H1 (cell line): Measurements from ENCODE around the gene PDIA6. TPM values are rescaled to one million over a fixed set of nuclear protein-coding genes. Genes with fewer than 3 reads are reported as not detected.

Experiments used
- CTCF ChIP-seq, 3 experiments: IDR thresholded peaks; 1 replicate in 2 of 3; 2 replicates in 1 of 3; pipeline versions ENCODE4 v1.5.1 to v1.6.1; 2011; ENCODE audit warnings: low read length in 3 of 3, mild to moderate bottlenecking in 3 of 3, inconsistent platforms in 2 of 3, low read depth in 1 of 3, moderate library complexity in 1 of 3; ENCODE audit not compliant: insufficient read depth in 1 of 3; ENCODE audit errors: control extremely low read depth in 1 of 3
- JUND ChIP-seq: IDR thresholded peaks from 2 replicates; pipeline ENCODE4 v1.6.1; 2011; ENCODE audit warnings: mild to moderate bottlenecking, improper control_type of control experiment, low read length
- SAP30 ChIP-seq: fragments of 300-600 bp; sonication (generic); IDR thresholded peaks from 2 replicates; pipeline ENCODE4 v1.7.1; 2012; ENCODE audit warnings: low read length, moderate library complexity, mild to moderate bottlenecking, inconsistent platforms; ENCODE audit not compliant: insufficient read depth, insufficient replicate concordance
- USF2 ChIP-seq: IDR thresholded peaks from 2 replicates; pipeline ENCODE4 v1.6.1; 2011; ENCODE audit warnings: low read length, improper control_type of control experiment
- polyA plus RNA-seq, 7 experiments: library from polyadenylated mRNA; depleted of rRNA in 3 of 7; stranded (reverse) in 5 of 7; unstranded in 2 of 7; fragments of >200 nt in 5 of 7; fragments of 200-250 nt in 2 of 7; gene quantifications; 1 replicate in 5 of 7; 2 replicates in 1 of 7; 4 replicates in 1 of 7; pipeline versions ENCODE4 v1.2.1 to v1.2.3, GENCODE V29; 2011 to 2013; ENCODE audit warnings: missing spikeins in 2 of 7, mixed read lengths in 2 of 7
- total RNA-seq: library from RNA; stranded (reverse); fragmentation: NEBNext Ultra II Directional; extraction: Animal tissue kit (Norgen Biotek cat#: 25700); gene quantifications from 2 replicates; pipeline ENCODE4 v1.2.1, GENCODE V29; 2021

Gene PDIA6
- total and polyA plus RNA-seq, 2 of the 8 experiments (the other 6 are each of a cell fraction or from before 2014, with no cell fraction given): 181 to 384 TPM

GRCh38 chr2:10742666-10743065 is 69.9 kb downstream of the PDIA6 start (continued):
- TF ChIP-seq SAP30 (no peak), JUND (no peak), CTCF (IDR thresholded peaks at IDR 0.05; ENCODE audit: control extremely low read depth in 1 of 3, insufficient read depth in 1 of 3, low read depth in 1 of 3, low read length in 3 of 3) (no peak), USF2 (no peak)
